HepG2 (cell line): Measurements from ENCODE around the gene SERPINA6. TPM values are rescaled to one million over a fixed set of nuclear protein-coding genes. Genes with fewer than 3 reads are reported as not detected.

ENCODE experiments used
- ATAC-seq: fragments of 200-7000 bp; cut with Tn5 transposase; 3 replicates; pipeline ENCODE4 v1.9.1; 2020; ENCODE audit warnings: mild to moderate bottlenecking, moderate library complexity
- BruUV-seq: library from RNA; stranded (reverse); fragments of 400-500 nt; replicated peaks from 2 replicates; lab custom pipeline; 2021; lab: Mats Ljungman, UMichigan
- CTCF ChIA-PET: fragments of 300-600 bp; formaldehyde crosslinking; extraction: SDS; loops from one replicate; lab custom pipeline; 2021; ENCODE audit warnings: low total read pairs, inconsistent platforms, low intra/inter-chr PET ratio; lab: Yijun Ruan, JAX
- POLR2A ChIA-PET: fragments of 350-600 bp; sonication (Branson Sonifier 250); formaldehyde crosslinking; loops from one replicate; lab custom pipeline; 2020; ENCODE audit warnings: antibody characterized with exemption, inconsistent platforms; lab: Yijun Ruan, JAX
- DNase-seq: peaks from one replicate; pipeline ENCODE4 v3.0.0-alpha.2; 2015; ENCODE audit warnings: low spot score
- FAIRE-seq: peaks from 3 replicates; lab custom pipeline; 2011; peaks lifted over from hg19 to GRCh38; lab: Jason Lieb, UNC
- H2AFZ ChIP-seq: one replicate; pipeline ENCODE4 v1.6.1; 2011; ENCODE audit warnings: low read length, inconsistent platforms
- H3K27ac ChIP-seq: fragments of 300-600 bp; 3 replicates; pipeline ENCODE4 v1.8.0; 2011; ENCODE audit warnings: mixed run types, mild to moderate bottlenecking, mixed read lengths, low read length, inconsistent platforms; ENCODE audit not compliant: insufficient read depth; ENCODE audit errors: extremely low read length
- H3K27me3 ChIP-seq, 2 experiments: fragments of 200-600 bp in 1 of 2; 2 replicates in 1 of 2; 3 replicates in 1 of 2; pipeline versions ENCODE4 v1.6.0 to v1.8.0; 2011; ENCODE audit warnings: low read length in 2 of 2, mild to moderate bottlenecking in 2 of 2, moderate library complexity in 2 of 2, inconsistent platforms in 1 of 2; ENCODE audit not compliant: insufficient read depth in 2 of 2, control insufficient read depth in 1 of 2
- H3K36me3 ChIP-seq, 2 experiments: fragments of 200-600 bp in 1 of 2; replicated peaks in 1 of 2; 2 replicates in 1 of 2; 3 replicates in 1 of 2; pipeline versions ENCODE4 v1.5.1 to v1.8.0; 2011; ENCODE audit warnings: low read length in 2 of 2, inconsistent platforms in 1 of 2; ENCODE audit not compliant: insufficient read depth in 2 of 2, control insufficient read depth in 1 of 2
- H3K4me1 ChIP-seq: 2 replicates; pipeline ENCODE4 v1.5.1; 2012; ENCODE audit warnings: low read length, inconsistent platforms; ENCODE audit not compliant: insufficient read depth
- H3K4me2 ChIP-seq: 2 replicates; pipeline ENCODE4 v1.6.0; 2011; ENCODE audit warnings: low read depth, low read length, inconsistent platforms
- H3K4me3 ChIP-seq, 3 experiments: fragments of 200-600 bp in 1 of 3; sonication (generic), shearing (Covaris generic) in 1 of 3; replicated peaks in 1 of 3; 2 replicates each; pipeline ENCODE4 v1.5.1; 2011 to 2016; ENCODE audit warnings: low read length in 3 of 3, inconsistent platforms in 2 of 3, low read depth in 2 of 3, mild to moderate bottlenecking in 2 of 3, control low read depth in 1 of 3, mixed read lengths in 1 of 3; ENCODE audit not compliant: insufficient read depth in 1 of 3
- H3K79me2 ChIP-seq: one replicate; pipeline ENCODE4 v1.6.1; 2011; ENCODE audit warnings: low read length, inconsistent platforms; ENCODE audit not compliant: insufficient read depth
- H3K9ac ChIP-seq: 2 replicates; pipeline ENCODE4 v1.6.0; 2011; ENCODE audit warnings: mild to moderate bottlenecking, low read depth, low read length, inconsistent platforms; ENCODE audit not compliant: insufficient read depth
- H3K9me3 ChIP-seq: 2 replicates; pipeline ENCODE4 v1.5.1; 2012; ENCODE audit warnings: mild to moderate bottlenecking, low read length
- H4K20me1 ChIP-seq: 2 replicates; pipeline ENCODE4 v1.6.0; 2011; ENCODE audit warnings: inconsistent platforms, mild to moderate bottlenecking, low read length, moderate library complexity; ENCODE audit not compliant: insufficient read depth
- ADNP ChIP-seq: sonication (generic); formaldehyde crosslinking; IDR thresholded peaks from 2 replicates; pipeline ENCODE4 v1.4.0; 2020; ENCODE audit warnings: missing genetic modification reagents
- AGO1 ChIP-seq: fragments of 200-400 bp; formaldehyde crosslinking; IDR thresholded peaks from 2 replicates; pipeline ENCODE4 v1.6.1; 2017; ENCODE audit warnings: mild to moderate bottlenecking, low read depth, low read length, moderate library complexity; ENCODE audit not compliant: poor library complexity, severe bottlenecking
- FOSL2 ChIP-seq: sonication (generic); formaldehyde crosslinking; IDR thresholded peaks from 2 replicates; pipeline ENCODE4 v1.4.0; 2020; ENCODE audit warnings: missing genetic modification reagents
- HDAC2 ChIP-seq: sonication (generic); formaldehyde crosslinking; IDR thresholded peaks from 2 replicates; pipeline ENCODE4 v1.4.0; 2020; ENCODE audit warnings: missing genetic modification reagents
- MAX ChIP-seq: IDR thresholded peaks from 2 replicates; pipeline ENCODE4 v1.6.1; 2012; ENCODE audit warnings: inconsistent platforms
- STAG1 ChIP-seq: sonication (generic); formaldehyde crosslinking; IDR thresholded peaks from 2 replicates; pipeline ENCODE4 v1.4.0; 2020; ENCODE audit warnings: missing genetic modification reagents
- ZKSCAN5 ChIP-seq: sonication (generic); formaldehyde crosslinking; IDR thresholded peaks from 2 replicates; pipeline ENCODE4 v1.5.1; 2020; ENCODE audit warnings: mild to moderate bottlenecking, missing genetic modification reagents
- ZNF646 ChIP-seq: sonication (generic); formaldehyde crosslinking; IDR thresholded peaks from 2 replicates; pipeline ENCODE4 v1.9.0; 2021; ENCODE audit warnings: mild to moderate bottlenecking, missing genetic modification reagents
- WGBS: methylation state at CpG from one replicate; pipeline ENCODE4 v1.1.6; 2017; ENCODE audit warnings: low lambda C conversion rate; 5-methylcytosine and 5-hydroxymethylcytosine counted together
- in situ Hi-C: cut with HindIII; loops from 2 replicates; pipeline ENCODE4 v1.10.0; 2017; ENCODE audit warnings: low pct_unique_long_range_greater_than_20kb; ENCODE audit not compliant: extremely low pct_ligation_motif_present
- intact Hi-C: fragments of 100-400 bp; cut with micrococcal nuclease; formaldehyde crosslinking; loops from one replicate; pipeline ENCODE4 v1.10.0; 2022; ENCODE audit not compliant: unreplicated experiment
- polyA plus RNA-seq, 8 experiments: library from polyadenylated mRNA; depleted of rRNA in 3 of 8; stranded (reverse) in 7 of 8; unstranded in 1 of 8; fragments of >200 nt; fragmentation: Illumina TruSeq in 4 of 8; extraction: Trizol in 4 of 8; gene quantifications; 2 replicates each; pipeline versions ENCODE4 v1.2.1 to v1.2.3, GENCODE V29; 2011 to 2016; ENCODE audit warnings: low read depth in 4 of 8, missing spikeins in 1 of 8, mixed read lengths in 1 of 8; ENCODE audit not compliant: insufficient read depth in 1 of 8
- total RNA-seq, 5 experiments: library from RNA; depleted of rRNA; stranded (reverse); fragments of >200 nt; fragmentation: Illumina TruSeq; extraction: Trizol; gene quantifications; 2 replicates each; pipeline ENCODE4 v1.2.3, GENCODE V29; 2016; ENCODE audit warnings: low read depth in 1 of 5
- TF ChIP-seq, protein P1 (sequence below), 2 experiments: sonication (generic) in 1 of 2; formaldehyde crosslinking in 1 of 2; IDR thresholded peaks; 2 replicates each; pipeline versions ENCODE4 v1.4.0 to v1.6.1; 2018 to 2020; ENCODE audit warnings: missing genetic modification reagents in 2 of 2, borderline replicate concordance in 1 of 2, low read depth in 1 of 2, mild to moderate bottlenecking in 1 of 2, missing biosample characterization in 1 of 2
- TF ChIP-seq, protein P2 (sequence below): sonication (generic); formaldehyde crosslinking; IDR thresholded peaks from 2 replicates; pipeline ENCODE4 v1.5.0; 2020; ENCODE audit warnings: mild to moderate bottlenecking, missing genetic modification reagents, moderate library complexity
- TF ChIP-seq, protein P3 (sequence below): sonication (generic); formaldehyde crosslinking; IDR thresholded peaks from 2 replicates; pipeline ENCODE4 v1.4.0; 2020; ENCODE audit warnings: missing genetic modification reagents

Gene SERPINA6
- total and polyA plus RNA-seq, 2 of the 13 experiments (the other 11 are each of a cell fraction or from before 2014, with no cell fraction given), result 260 to 333 TPM

- TF ChIP-seq STAG1 (CRISPR knock-in tag) (peak; percentile 63), MAX (peak; percentile 30; the same call in 1 of the 2 replicates), ADNP (no peak)
- TF ChIP-seq, protein P1, sequence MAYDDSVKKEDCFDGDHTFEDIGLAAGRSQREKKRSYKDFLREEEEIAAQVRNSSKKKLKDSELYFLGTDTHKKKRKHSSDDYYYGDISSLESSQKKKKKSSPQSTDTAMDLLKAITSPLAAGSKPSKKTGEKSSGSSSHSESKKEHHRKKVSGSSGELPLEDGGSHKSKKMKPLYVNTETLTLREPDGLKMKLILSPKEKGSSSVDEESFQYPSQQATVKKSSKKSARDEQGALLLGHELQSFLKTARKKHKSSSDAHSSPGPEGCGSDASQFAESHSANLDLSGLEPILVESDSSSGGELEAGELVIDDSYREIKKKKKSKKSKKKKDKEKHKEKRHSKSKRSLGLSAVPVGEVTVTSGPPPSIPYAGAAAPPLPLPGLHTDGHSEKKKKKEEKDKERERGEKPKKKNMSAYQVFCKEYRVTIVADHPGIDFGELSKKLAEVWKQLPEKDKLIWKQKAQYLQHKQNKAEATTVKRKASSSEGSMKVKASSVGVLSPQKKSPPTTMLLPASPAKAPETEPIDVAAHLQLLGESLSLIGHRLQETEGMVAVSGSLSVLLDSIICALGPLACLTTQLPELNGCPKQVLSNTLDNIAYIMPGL (CRISPR knock-in tag; IDR thresholded peaks at IDR 0.05; ENCODE audit: borderline replicate concordance in 1 of 2, low read depth in 1 of 2), result peak in 1 of 2 experiments; percentile 19; a peak in 1 of 4 replicates
- TF ChIP-seq, protein P2, sequence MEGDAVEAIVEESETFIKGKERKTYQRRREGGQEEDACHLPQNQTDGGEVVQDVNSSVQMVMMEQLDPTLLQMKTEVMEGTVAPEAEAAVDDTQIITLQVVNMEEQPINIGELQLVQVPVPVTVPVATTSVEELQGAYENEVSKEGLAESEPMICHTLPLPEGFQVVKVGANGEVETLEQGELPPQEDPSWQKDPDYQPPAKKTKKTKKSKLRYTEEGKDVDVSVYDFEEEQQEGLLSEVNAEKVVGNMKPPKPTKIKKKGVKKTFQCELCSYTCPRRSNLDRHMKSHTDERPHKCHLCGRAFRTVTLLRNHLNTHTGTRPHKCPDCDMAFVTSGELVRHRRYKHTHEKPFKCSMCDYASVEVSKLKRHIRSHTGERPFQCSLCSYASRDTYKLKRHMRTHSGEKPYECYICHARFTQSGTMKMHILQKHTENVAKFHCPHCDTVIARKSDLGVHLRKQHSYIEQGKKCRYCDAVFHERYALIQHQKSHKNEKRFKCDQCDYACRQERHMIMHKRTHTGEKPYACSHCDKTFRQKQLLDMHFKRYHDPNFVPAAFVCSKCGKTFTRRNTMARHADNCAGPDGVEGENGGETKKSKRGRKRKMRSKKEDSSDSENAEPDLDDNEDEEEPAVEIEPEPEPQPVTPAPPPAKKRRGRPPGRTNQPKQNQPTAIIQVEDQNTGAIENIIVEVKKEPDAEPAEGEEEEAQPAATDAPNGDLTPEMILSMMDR (CRISPR knock-in tag), result peak; percentile 59
Observed at GRCh38 chr14:94329857-94330256, 6.7 kb upstream of the SERPINA6 start (continued).

DNA sequence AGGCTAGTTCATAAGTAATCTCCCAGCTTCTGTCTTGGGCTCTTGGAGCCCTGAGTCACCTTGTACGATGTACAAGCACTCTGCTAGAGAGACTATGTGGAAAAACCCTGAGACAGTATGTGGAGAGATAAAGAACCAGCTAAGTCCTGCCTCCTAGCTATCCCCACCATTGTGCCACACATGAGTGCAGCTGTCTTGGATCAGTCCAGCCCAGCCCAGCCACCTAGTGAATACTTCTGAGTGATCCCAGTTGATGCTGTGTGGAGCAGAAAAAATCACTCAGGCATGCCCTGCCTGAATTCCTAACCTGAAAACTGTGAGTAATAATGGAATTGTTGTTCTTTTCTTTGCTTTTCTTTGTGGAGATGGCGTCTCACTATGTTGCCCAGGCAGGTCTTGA, 5.1 kb upstream of the SERPINA6 start:
- FAIRE-seq, result no peak
- 90% methylated on average over 2 of the region's 2 CpGs for WGBS
- POLR2A ChIA-PET, result no interaction called here
- TF ChIP-seq ZNF646 (CRISPR knock-in tag) (no peak), ZKSCAN5 (CRISPR knock-in tag) (no peak), FOSL2 (CRISPR knock-in tag) (no peak), AGO1 (no peak), HDAC2 (CRISPR knock-in tag) (no peak)
- TF ChIP-seq, protein P3, sequence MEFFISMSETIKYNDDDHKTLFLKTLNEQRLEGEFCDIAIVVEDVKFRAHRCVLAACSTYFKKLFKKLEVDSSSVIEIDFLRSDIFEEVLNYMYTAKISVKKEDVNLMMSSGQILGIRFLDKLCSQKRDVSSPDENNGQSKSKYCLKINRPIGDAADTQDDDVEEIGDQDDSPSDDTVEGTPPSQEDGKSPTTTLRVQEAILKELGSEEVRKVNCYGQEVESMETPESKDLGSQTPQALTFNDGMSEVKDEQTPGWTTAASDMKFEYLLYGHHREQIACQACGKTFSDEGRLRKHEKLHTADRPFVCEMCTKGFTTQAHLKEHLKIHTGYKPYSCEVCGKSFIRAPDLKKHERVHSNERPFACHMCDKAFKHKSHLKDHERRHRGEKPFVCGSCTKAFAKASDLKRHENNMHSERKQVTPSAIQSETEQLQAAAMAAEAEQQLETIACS, result no peak

More for the DNA sequence above, 5.1 kb upstream of the SERPINA6 start:
- Histone ChIP-seq H4K20me1 (no peaks in the 10 kb centered on the region), H3K9me3 (no peaks in the 10 kb centered on the region), H3K27me3 (no peaks in the 10 kb centered on the region), H3K36me3 (no peaks in the 10 kb centered on the region), H3K4me3 (no peak overlapping the region), H2AFZ (no peak overlapping the region), H3K4me1 (peaks cover 68% of the 10 kb centered on the region), H3K79me2 (no peaks in the 10 kb centered on the region), H3K27ac (no peak overlapping the region), H3K4me2 (no peak overlapping the region), H3K9ac (no peak overlapping the region)
- DNase-seq (no peak), ATAC-seq (no peak)
- in situ Hi-C loops, result no loop called here
- no TSS peak for BruUV-seq
- CTCF ChIA-PET, result no interaction called here
- intact Hi-C loops, result no loop called here
